Keratinocyte (primary cell): ENCODE measurements around the gene NES. TPM values are rescaled to one million over a fixed set of nuclear protein-coding genes. Genes with fewer than 3 reads are reported as not detected.

Source experiments
- DNase-seq: peaks from one replicate; pipeline ENCODE4 v3.0.0-alpha.2; 2011; ENCODE audit warnings: low read depth, missing footprints, low spot score
- FAIRE-seq: peaks from 2 replicates; lab custom pipeline; 2011; peaks lifted over from hg19 to GRCh38; lab: Jason Lieb, UNC
- H2AFZ ChIP-seq: 2 replicates; pipeline ENCODE4 v1.6.0; 2012; ENCODE audit warnings: low read length, control low read depth, inconsistent platforms; ENCODE audit not compliant: control insufficient read depth
- H3K27ac ChIP-seq: 2 replicates; pipeline ENCODE4 v1.5.1; 2011; ENCODE audit warnings: low read length; ENCODE audit not compliant: control insufficient read depth, insufficient read depth
- H3K27me3 ChIP-seq: 3 replicates; pipeline ENCODE4 v1.6.0; 2011; ENCODE audit warnings: low read length; ENCODE audit not compliant: control insufficient read depth, insufficient read depth; ENCODE audit errors: extremely low read depth
- H3K36me3 ChIP-seq, 2 experiments: 2 replicates in 1 of 2; 3 replicates in 1 of 2; pipeline ENCODE4 v1.5.1; 2011; ENCODE audit warnings: low read length in 2 of 2, mild to moderate bottlenecking in 1 of 2; ENCODE audit not compliant: control insufficient read depth in 2 of 2, insufficient read depth in 2 of 2; ENCODE audit errors: extremely low read depth in 1 of 2
- H3K4me1 ChIP-seq: 3 replicates; pipeline ENCODE4 v1.5.1; 2011; ENCODE audit warnings: low read length; ENCODE audit not compliant: control insufficient read depth, insufficient read depth; ENCODE audit errors: extremely low read depth
- H3K4me2 ChIP-seq: 3 replicates; pipeline ENCODE4 v1.6.0; 2011; ENCODE audit warnings: low read depth, low read length; ENCODE audit not compliant: control insufficient read depth, insufficient read depth; ENCODE audit errors: extremely low read depth
- H3K4me3 ChIP-seq, 3 experiments: fragments of 200-600 bp in 1 of 3; sonication (generic) in 1 of 3; 2 replicates in 2 of 3; 3 replicates in 1 of 3; pipeline ENCODE4 v1.5.1; 2011 to 2016; ENCODE audit warnings: low read length in 3 of 3, mild to moderate bottlenecking in 3 of 3, control low read depth in 2 of 3, inconsistent platforms in 1 of 3, low read depth in 1 of 3, mixed read lengths in 1 of 3, mixed run types in 1 of 3, moderate library complexity in 1 of 3; ENCODE audit not compliant: control insufficient read depth in 2 of 3, insufficient read depth in 2 of 3; ENCODE audit errors: extremely low read depth in 1 of 3
- H3K79me2 ChIP-seq: 2 replicates; pipeline ENCODE4 v1.6.0; 2012; ENCODE audit warnings: low read length; ENCODE audit not compliant: control insufficient read depth, insufficient read depth
- H3K9ac ChIP-seq: 3 replicates; pipeline ENCODE4 v1.6.0; 2011; ENCODE audit warnings: low read length; ENCODE audit not compliant: control insufficient read depth, insufficient read depth; ENCODE audit errors: extremely low read depth
- H3K9me1 ChIP-seq: 3 replicates; pipeline ENCODE4 v1.6.0; 2011; ENCODE audit warnings: low read length; ENCODE audit not compliant: control insufficient read depth, insufficient read depth; ENCODE audit errors: extremely low read depth
- H3K9me3 ChIP-seq: 2 replicates; pipeline ENCODE4 v1.5.1; 2012; ENCODE audit warnings: low read depth, low read length; ENCODE audit not compliant: control insufficient read depth
- H4K20me1 ChIP-seq: 3 replicates; pipeline ENCODE4 v1.6.0; 2011; ENCODE audit warnings: low read length; ENCODE audit not compliant: control insufficient read depth, insufficient read depth; ENCODE audit errors: extremely low read depth
- CTCF ChIP-seq, 3 experiments: IDR thresholded peaks in 1 of 3; conservative IDR thresholded peaks in 1 of 3; optimal IDR thresholded peaks in 1 of 3; 2 replicates in 2 of 3; 3 replicates in 1 of 3; pipeline versions ENCODE3 to v1.5.1; 2011; ENCODE audit warnings: low read length in 3 of 3, mild to moderate bottlenecking in 3 of 3, moderate library complexity in 2 of 3, control low read depth in 1 of 3, inconsistent platforms in 1 of 3; ENCODE audit not compliant: insufficient read depth in 2 of 3; ENCODE audit errors: extremely low read depth in 1 of 3
- EZH2 ChIP-seq: IDR thresholded peaks from one replicate; pipeline ENCODE4 v1.6.1; 2012; ENCODE audit warnings: inconsistent platforms, mild to moderate bottlenecking, low read length, moderate library complexity
- dilution Hi-C: fragments of 300-500 bp; cut with MboI; formaldehyde crosslinking; loops from one replicate; pipeline ENCODE4 v1.7.0; 2020; ENCODE audit warnings: low sequenced_read_pairs; ENCODE audit not compliant: extremely low pct_ligation_motif_present
- polyA plus RNA-seq, 5 experiments: library from polyadenylated mRNA; depleted of rRNA in 3 of 5; stranded (reverse) in 3 of 5; stranded (forward) in 1 of 5; unstranded in 1 of 5; fragments of >200 nt; gene quantifications; 1 replicate in 1 of 5; 2 replicates in 3 of 5; 3 replicates in 1 of 5; pipeline versions ENCODE4 v1.2.1 to v1.2.3, GENCODE V29; 2011 to 2012; ENCODE audit warnings: missing spikeins in 2 of 5, low read depth in 1 of 5, low replicate concordance in 1 of 5

NES gene
- polyA plus RNA-seq, 1 donor (not counting 4 experiments of a cell fraction or from before 2014, with no cell fraction given), result not detected

GRCh38 chr1:156663178-156663577, 14.0 kb downstream of the NES start:
- Histone ChIP-seq H3K9ac (no peak overlapping the region), H3K9me1 (no peaks in the 10 kb centered on the region), H3K9me3 (no peaks in the 10 kb centered on the region), H2AFZ (no peak overlapping the region), H3K27ac (no peak overlapping the region), H3K4me3 (no peak overlapping the region), H4K20me1 (no peaks in the 10 kb centered on the region), H3K27me3 (peaks cover 1% of the 10 kb centered on the region), H3K79me2 (no peaks in the 10 kb centered on the region), H3K36me3 (no peaks in the 10 kb centered on the region), H3K4me2 (no peak overlapping the region), H3K4me1 (peaks cover 22% of the 10 kb centered on the region)
- TF ChIP-seq CTCF (optimal IDR thresholded peaks at IDR 0.05 in 1 of 3, IDR thresholded peaks at IDR 0.05 in 1 of 3, conservative IDR thresholded peaks at IDR 0.05 in 1 of 3; ENCODE audit: extremely low read depth in 1 of 3, insufficient read depth in 2 of 3, low read length in 3 of 3) (no peak), EZH2 (no peak)
- FAIRE-seq, result no peak
- dilution Hi-C loops, result no loop called here
- DNase-seq, result no peak

- Histone ChIP-seq H3K9me1 (no peaks in the 10 kb centered on the region), H3K9ac (no peak overlapping the region), H3K4me3 (no peak overlapping the region), H3K27ac (no peak overlapping the region), H3K36me3 (no peaks in the 10 kb centered on the region), H3K4me2 (no peak overlapping the region), H2AFZ (no peak overlapping the region), H4K20me1 (no peaks in the 10 kb centered on the region), H3K9me3 (no peaks in the 10 kb centered on the region), H3K79me2 (no peaks in the 10 kb centered on the region), H3K4me1 (peaks cover 22% of the 10 kb centered on the region), H3K27me3 (peaks cover 5% of the 10 kb centered on the region)
- dilution Hi-C loops, result no loop called here
- TF ChIP-seq EZH2, result no peak
- TF ChIP-seq CTCF (optimal IDR thresholded peaks at IDR 0.05 in 1 of 3, IDR thresholded peaks at IDR 0.05 in 1 of 3, conservative IDR thresholded peaks at IDR 0.05 in 1 of 3; ENCODE audit: extremely low read depth in 1 of 3, insufficient read depth in 2 of 3, low read length in 3 of 3), result no peak
- DNase-seq, result no peak
- no peak for FAIRE-seq
Observed at GRCh38 chr1:156662800-156663055, 14.5 kb downstream of the NES start.
